ENCODE measurements around the gene TSC2.

- no peak for TF ChIP-seq CTCF (IDR thresholded peaks at IDR 0.05)
- TF ChIP-seq POLR2A (IDR thresholded peaks at IDR 0.05): no peak
These were observed 47.6 kb downstream of the TSC2 start for GRCh38 chr16:2095315-2095853.
